ENCODE data around the gene KCNJ5. TPM values are rescaled to one million over a fixed set of nuclear protein-coding genes. Genes with fewer than 3 reads are reported as not detected.

The KCNJ5 gene
- total and polyA plus RNA-seq, 4 donors: 1.6 to 2.7 (median 2.4) TPM

DNA sequence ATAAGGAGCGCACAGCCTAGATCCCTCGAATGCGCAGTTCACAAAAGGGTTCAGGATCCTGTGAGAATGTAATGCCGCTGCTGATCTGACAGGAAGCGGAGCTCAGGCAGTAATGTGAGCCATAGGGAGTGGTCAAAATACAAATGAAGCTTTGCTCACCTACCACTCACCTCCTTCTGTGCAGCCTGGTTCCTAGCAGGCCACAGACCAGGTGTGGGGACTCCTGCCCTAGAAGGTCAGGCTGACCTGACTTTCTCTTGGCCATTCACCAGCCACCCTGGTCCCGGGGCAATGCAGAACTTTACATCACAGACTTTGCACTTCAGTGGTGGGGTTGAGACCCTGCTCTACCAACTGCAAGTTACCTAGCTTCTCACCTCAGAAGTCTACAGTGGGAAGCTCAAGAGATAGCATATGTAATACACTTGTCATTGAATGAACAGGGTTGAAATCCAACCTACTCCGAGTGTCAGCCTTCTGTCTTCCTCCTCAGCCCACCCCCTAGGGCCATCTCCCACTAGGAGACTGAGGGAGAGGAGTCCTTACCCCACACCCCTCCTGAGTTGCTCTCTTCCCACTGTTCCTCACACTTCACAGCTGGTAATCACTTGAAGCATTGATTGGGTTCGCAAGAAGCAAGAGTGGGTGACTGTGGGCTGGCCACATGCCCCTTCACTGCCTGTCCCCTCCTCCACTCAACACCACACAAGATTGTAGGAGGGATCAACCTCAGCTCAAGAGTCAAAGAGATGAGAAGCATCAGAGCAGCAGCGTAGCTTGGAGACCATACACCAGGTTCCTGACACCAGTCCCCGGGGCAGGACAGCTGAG is 22.1 kb upstream of the KCNJ5 start:
- H3K36me3 ChIP-seq (ENCODE audit: control insufficient read depth, insufficient read depth, low read length): no peaks in the 10 kb centered on the region
- DNase-seq (ENCODE audit: low read depth in 4 of 6, low spot score in 6 of 6): no peak
- H3K9me3 ChIP-seq (ENCODE audit: control insufficient read depth, insufficient read depth, low read length): no peaks in the 10 kb centered on the region
- H3K27ac ChIP-seq (ENCODE audit: low read depth, low read length): no peak overlapping the region
- no peaks in the 10 kb centered on the region for H3K27me3 ChIP-seq (ENCODE audit: control insufficient read depth, insufficient read depth, low read length)
- H3K4me3 ChIP-seq (ENCODE audit: low read depth, low read length): no peak overlapping the region
- peaks cover 10% of the 10 kb centered on the region for H3K4me1 ChIP-seq (ENCODE audit: control insufficient read depth, insufficient read depth, low read length)
- no CpG with 5 or more reads among the region's 10 CpGs for WGBS (ENCODE audit: insufficient coverage)

DNA sequence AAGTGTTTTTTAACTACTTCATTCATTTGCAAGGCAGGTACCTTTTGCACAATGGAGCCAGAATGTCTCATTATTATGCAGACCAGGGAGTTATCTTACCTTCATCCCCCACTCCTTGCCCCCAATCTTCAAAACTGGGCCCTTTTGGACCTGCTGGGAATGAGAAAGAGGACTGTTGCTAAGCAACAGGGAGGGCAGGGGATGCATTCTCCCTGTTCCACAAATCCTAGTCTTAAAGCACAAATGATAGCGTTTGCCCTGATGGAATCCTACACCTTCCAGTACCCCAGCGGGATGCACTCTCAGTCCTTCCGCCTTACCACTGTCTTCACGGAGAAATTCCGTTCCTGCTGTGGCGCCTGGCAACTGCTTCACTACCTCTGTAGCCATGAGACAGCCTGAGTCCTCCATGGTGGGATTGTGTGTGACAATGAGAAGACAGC is 20.0 kb upstream of the KCNJ5 start:
- H3K9me3 ChIP-seq (ENCODE audit: control insufficient read depth, insufficient read depth, low read length): no peaks in the 10 kb centered on the region
- H3K27me3 ChIP-seq (ENCODE audit: control insufficient read depth, insufficient read depth, low read length): no peaks in the 10 kb centered on the region
- 18% methylated on average over 3 of the region's 6 CpGs for WGBS (ENCODE audit: insufficient coverage)
- H3K36me3 ChIP-seq (ENCODE audit: control insufficient read depth, insufficient read depth, low read length): no peaks in the 10 kb centered on the region
- no peak overlapping the region for H3K27ac ChIP-seq (ENCODE audit: low read depth, low read length)
- peaks cover 10% of the 10 kb centered on the region for H3K4me1 ChIP-seq (ENCODE audit: control insufficient read depth, insufficient read depth, low read length)
- peak in 3 of 6 donors; percentile 35 to 91 (median 56) for DNase-seq (ENCODE audit: low read depth in 4 of 6, low spot score in 6 of 6)
- no peak overlapping the region for H3K4me3 ChIP-seq (ENCODE audit: low read depth, low read length)

DNA sequence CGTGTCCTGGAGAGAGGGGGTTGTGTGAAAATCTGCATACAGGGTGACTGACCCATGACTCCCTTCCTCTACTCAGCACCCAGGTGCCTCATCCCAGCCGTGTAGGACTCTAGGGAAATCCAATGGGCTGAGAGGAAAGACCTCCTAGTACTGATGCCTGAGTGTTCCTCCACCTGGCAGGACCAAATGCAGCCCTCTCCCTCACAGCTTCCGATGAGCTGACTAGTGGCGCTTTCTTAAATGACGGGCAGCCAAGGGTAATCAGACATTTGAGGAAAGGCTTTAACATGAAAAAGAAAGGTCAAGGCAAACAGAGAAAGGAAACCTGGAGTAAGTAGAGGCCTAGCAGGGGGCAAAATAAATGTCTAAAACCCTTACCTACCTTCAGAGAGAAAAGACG is 19.1 kb upstream of the KCNJ5 start:
- Histone ChIP-seq H3K27me3 (ENCODE audit: control insufficient read depth, insufficient read depth, low read length) (no peaks in the 10 kb centered on the region), H3K4me1 (ENCODE audit: control insufficient read depth, insufficient read depth, low read length) (peaks cover 10% of the 10 kb centered on the region), H3K4me3 (ENCODE audit: low read depth, low read length) (no peak overlapping the region), H3K27ac (ENCODE audit: low read depth, low read length) (no peak overlapping the region), H3K9me3 (ENCODE audit: control insufficient read depth, insufficient read depth, low read length) (no peaks in the 10 kb centered on the region), H3K36me3 (ENCODE audit: control insufficient read depth, insufficient read depth, low read length) (no peaks in the 10 kb centered on the region)
- WGBS (ENCODE audit: insufficient coverage): 50% methylated on average over 1 of the region's 6 CpGs
- no peak for DNase-seq (ENCODE audit: low read depth in 4 of 6, low spot score in 6 of 6)

DNA sequence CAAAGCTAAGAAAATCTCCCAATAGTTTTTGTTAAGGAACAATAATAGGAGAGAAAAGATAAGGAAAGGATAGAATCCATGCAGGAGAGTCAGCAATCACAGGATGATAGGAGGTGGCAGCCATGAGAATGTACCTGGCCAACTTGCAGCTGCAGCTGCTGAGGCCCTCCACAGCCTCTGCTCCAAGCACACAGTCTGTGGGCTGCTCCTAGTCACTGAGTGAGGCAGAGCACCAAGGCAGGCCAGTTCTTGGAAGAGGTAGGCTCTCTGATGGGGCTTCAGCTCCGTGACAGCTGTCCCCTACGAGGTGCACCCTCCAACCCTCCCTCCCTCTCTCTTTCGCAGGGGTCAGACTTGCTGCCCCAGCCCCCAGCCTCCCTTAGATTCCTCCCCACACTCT is 18.6 kb upstream of the KCNJ5 start:
- DNase-seq (ENCODE audit: low read depth in 4 of 6, low spot score in 6 of 6): no peak
- Histone ChIP-seq H3K27ac (ENCODE audit: low read depth, low read length) (no peak overlapping the region), H3K4me1 (ENCODE audit: control insufficient read depth, insufficient read depth, low read length) (peaks cover 10% of the 10 kb centered on the region), H3K4me3 (ENCODE audit: low read depth, low read length) (no peak overlapping the region), H3K27me3 (ENCODE audit: control insufficient read depth, insufficient read depth, low read length) (no peaks in the 10 kb centered on the region), H3K36me3 (ENCODE audit: control insufficient read depth, insufficient read depth, low read length) (no peaks in the 10 kb centered on the region), H3K9me3 (ENCODE audit: control insufficient read depth, insufficient read depth, low read length) (no peaks in the 10 kb centered on the region)
- 70% methylated on average over 3 of the region's 3 CpGs for WGBS (ENCODE audit: insufficient coverage)

DNA sequence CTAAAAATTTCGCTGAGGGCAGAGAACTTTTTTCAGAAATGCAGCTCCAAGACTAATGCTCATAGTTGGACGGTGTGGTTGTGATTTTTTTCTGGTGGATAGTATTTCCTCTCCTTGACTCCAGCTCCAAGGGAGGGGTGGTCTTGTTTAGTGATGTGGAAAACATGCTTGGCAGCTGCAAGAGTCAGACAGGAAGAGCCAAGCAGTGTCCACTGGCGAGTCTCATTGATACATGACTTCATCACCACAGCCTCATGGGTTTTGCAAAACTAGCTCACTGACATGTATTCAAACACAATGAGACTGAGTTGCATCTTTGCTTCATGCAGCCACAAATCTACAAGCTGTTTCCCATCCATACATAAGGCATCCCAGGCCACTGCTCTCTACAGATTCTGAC is 16.7 kb upstream of the KCNJ5 start:
- H3K9me3 ChIP-seq (ENCODE audit: control insufficient read depth, insufficient read depth, low read length): no peaks in the 10 kb centered on the region
- H3K27me3 ChIP-seq (ENCODE audit: control insufficient read depth, insufficient read depth, low read length): no peaks in the 10 kb centered on the region
- H3K4me1 ChIP-seq (ENCODE audit: control insufficient read depth, insufficient read depth, low read length): peaks cover 10% of the 10 kb centered on the region
- no peak overlapping the region for H3K4me3 ChIP-seq (ENCODE audit: low read depth, low read length)
- 39% methylated on average over 2 of the region's 3 CpGs for WGBS (ENCODE audit: insufficient coverage)
- no peaks in the 10 kb centered on the region for H3K36me3 ChIP-seq (ENCODE audit: control insufficient read depth, insufficient read depth, low read length)
- H3K27ac ChIP-seq (ENCODE audit: low read depth, low read length): no peak overlapping the region
- no peak for DNase-seq (ENCODE audit: low read depth in 4 of 6, low spot score in 6 of 6)

DNA sequence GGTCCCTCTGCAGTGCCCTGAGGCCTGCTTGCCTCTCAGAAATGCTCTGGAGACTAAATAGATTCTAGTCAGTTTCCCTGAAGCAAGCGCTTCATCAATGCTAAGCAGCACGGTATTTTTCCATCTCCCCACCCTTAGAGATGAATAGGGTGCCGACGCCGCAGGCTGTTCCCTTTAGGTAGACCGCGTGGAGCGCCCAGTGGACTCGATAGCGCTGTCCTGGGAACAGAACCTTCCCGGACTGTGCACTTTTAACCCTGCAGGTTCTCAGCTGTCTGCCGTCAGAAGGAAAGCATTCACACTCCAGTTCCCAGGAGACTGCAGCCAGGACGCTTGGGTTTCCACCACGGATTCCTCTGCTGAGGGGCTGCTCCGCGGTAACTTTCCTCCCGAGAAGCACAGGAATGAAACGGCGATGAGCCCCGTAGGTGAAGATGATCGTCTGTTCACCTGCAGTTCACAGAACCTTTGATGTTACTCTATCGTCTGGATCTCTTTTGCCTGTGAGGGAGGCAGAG is 15.0 kb upstream of the KCNJ5 start:
- 83% methylated on average over 22 of the region's 22 CpGs for WGBS (ENCODE audit: insufficient coverage)

DNA sequence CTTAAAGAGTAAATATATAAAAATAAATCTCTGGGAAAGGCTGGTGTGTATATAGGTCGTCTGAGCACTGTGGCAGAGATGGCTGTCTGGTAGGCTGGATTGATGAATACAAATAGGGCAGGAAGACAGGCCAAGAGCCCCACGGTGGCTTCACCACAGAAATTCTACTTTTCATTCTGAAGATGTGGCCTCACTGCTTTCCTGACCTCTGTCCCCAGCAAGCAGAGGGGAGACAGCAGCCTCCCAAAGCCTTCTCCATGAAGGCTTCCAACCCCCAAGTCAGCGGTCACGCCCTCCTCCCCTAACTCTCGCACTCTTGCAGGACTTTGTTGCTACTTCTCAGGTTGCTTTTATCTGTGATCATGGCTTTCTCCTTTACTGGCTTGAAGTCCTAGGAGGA is 13.4 kb upstream of the KCNJ5 start:
- Histone ChIP-seq H3K9me3 (ENCODE audit: control insufficient read depth, insufficient read depth, low read length) (no peaks in the 10 kb centered on the region), H3K27me3 (ENCODE audit: control insufficient read depth, insufficient read depth, low read length) (no peaks in the 10 kb centered on the region), H3K36me3 (ENCODE audit: control insufficient read depth, insufficient read depth, low read length) (no peaks in the 10 kb centered on the region), H3K4me1 (ENCODE audit: control insufficient read depth, insufficient read depth, low read length) (peaks cover 3% of the 10 kb centered on the region), H3K4me3 (ENCODE audit: low read depth, low read length) (no peak overlapping the region), H3K27ac (ENCODE audit: low read depth, low read length) (no peak overlapping the region)
- 100% methylated on average over 4 of the region's 5 CpGs for WGBS (ENCODE audit: insufficient coverage)
- DNase-seq (ENCODE audit: low read depth in 4 of 6, low spot score in 6 of 6): no peak

More for the DNA sequence above, 15.0 kb upstream of the KCNJ5 start:
- Histone ChIP-seq H3K9me3 (ENCODE audit: control insufficient read depth, insufficient read depth, low read length) (no peaks in the 10 kb centered on the region), H3K4me1 (ENCODE audit: control insufficient read depth, insufficient read depth, low read length) (peaks cover 7% of the 10 kb centered on the region), H3K36me3 (ENCODE audit: control insufficient read depth, insufficient read depth, low read length) (no peaks in the 10 kb centered on the region), H3K27me3 (ENCODE audit: control insufficient read depth, insufficient read depth, low read length) (no peaks in the 10 kb centered on the region), H3K27ac (ENCODE audit: low read depth, low read length) (no peak overlapping the region), H3K4me3 (ENCODE audit: low read depth, low read length) (no peak overlapping the region)
- no peak for DNase-seq (ENCODE audit: low read depth in 4 of 6, low spot score in 6 of 6)

DNA sequence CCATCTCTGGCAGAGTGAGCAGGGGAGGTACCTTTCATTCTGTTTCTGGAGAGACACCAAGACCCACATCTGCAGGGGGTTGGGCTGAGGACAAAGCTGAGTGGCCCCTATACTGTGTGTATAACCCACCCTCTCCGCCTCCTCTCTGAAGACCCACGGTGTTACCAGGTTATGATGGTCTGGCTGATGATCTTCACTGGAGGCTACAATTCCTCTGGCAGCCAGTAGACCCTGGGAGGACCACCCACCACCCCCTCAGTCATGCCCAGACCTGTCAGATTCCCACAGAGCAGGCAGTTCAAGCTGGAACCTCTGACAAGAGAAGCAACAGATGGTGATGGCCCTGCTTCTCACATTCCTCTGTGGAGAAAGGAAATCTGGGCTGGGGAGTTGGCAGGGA is 12.7 kb upstream of the KCNJ5 start:
- H3K4me3 ChIP-seq (ENCODE audit: low read depth, low read length): no peak overlapping the region
- no peaks in the 10 kb centered on the region for H3K36me3 ChIP-seq (ENCODE audit: control insufficient read depth, insufficient read depth, low read length)
- no peak for DNase-seq (ENCODE audit: low read depth in 4 of 6, low spot score in 6 of 6)
- no peaks in the 10 kb centered on the region for H3K27me3 ChIP-seq (ENCODE audit: control insufficient read depth, insufficient read depth, low read length)
- no CpG with 5 or more reads among the region's 2 CpGs for WGBS (ENCODE audit: insufficient coverage)
- H3K27ac ChIP-seq (ENCODE audit: low read depth, low read length): no peak overlapping the region
- H3K9me3 ChIP-seq (ENCODE audit: control insufficient read depth, insufficient read depth, low read length): no peaks in the 10 kb centered on the region
- H3K4me1 ChIP-seq (ENCODE audit: control insufficient read depth, insufficient read depth, low read length): peaks cover 3% of the 10 kb centered on the region

DNA sequence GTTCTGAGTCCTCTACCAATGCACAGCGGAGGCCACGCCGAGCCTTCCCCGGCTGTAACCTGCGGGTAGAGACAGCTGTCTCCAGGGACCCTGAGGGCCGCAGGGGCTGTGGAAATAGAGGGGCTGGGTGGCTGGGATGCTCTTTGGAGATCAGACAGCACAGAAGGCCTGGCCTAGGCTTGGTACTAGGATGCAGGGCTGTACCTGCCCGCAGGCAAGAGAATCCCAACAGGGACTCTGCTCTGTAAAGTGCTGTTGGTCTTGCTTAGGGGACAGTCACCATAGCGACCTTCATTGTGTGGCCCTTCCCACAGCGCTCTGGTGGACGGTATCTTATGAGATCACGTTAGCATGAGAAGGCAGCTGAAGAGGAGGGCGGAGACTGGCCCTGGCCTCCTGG is 11.3 kb upstream of the KCNJ5 start:
- H3K4me3 ChIP-seq (ENCODE audit: low read depth, low read length): no peak overlapping the region
- 71% methylated on average over 11 of the region's 12 CpGs for WGBS (ENCODE audit: insufficient coverage)
- no peak for DNase-seq (ENCODE audit: low read depth in 4 of 6, low spot score in 6 of 6)
- peaks cover 3% of the 10 kb centered on the region for H3K4me1 ChIP-seq (ENCODE audit: control insufficient read depth, insufficient read depth, low read length)
- H3K27ac ChIP-seq (ENCODE audit: low read depth, low read length): no peak overlapping the region
- H3K9me3 ChIP-seq (ENCODE audit: control insufficient read depth, insufficient read depth, low read length): no peaks in the 10 kb centered on the region
- H3K27me3 ChIP-seq (ENCODE audit: control insufficient read depth, insufficient read depth, low read length): no peaks in the 10 kb centered on the region
- no peaks in the 10 kb centered on the region for H3K36me3 ChIP-seq (ENCODE audit: control insufficient read depth, insufficient read depth, low read length)

DNA sequence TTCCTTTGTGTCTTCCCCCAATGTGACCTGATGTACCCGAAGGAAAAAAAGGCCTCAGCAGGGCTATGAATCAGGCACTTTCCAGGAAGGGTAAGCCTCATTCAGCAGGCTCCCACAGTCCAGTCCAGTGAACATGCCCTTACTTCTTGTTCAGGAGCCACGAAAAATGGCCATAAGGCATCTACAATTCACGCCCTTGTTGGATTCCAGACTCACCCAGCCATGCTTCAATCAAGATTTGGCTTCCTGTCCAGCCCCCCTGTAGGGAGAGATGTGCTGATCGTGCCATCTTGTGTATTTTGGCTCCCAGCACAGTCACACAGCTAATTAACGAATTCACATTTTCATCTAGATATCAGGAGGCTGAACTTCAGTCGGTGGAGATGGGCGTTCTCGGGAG is 9.9 kb upstream of the KCNJ5 start:
- Histone ChIP-seq H3K4me3 (ENCODE audit: low read depth, low read length) (no peak overlapping the region), H3K27me3 (ENCODE audit: control insufficient read depth, insufficient read depth, low read length) (no peaks in the 10 kb centered on the region), H3K4me1 (ENCODE audit: control insufficient read depth, insufficient read depth, low read length) (peaks cover 3% of the 10 kb centered on the region), H3K27ac (ENCODE audit: low read depth, low read length) (no peak overlapping the region), H3K36me3 (ENCODE audit: control insufficient read depth, insufficient read depth, low read length) (no peaks in the 10 kb centered on the region), H3K9me3 (ENCODE audit: control insufficient read depth, insufficient read depth, low read length) (no peaks in the 10 kb centered on the region)
- WGBS (ENCODE audit: insufficient coverage): 73% methylated on average over 3 of the region's 8 CpGs
- no peak for DNase-seq (ENCODE audit: low read depth in 4 of 6, low spot score in 6 of 6)

Measured in spinal cord (tissue), 10 donors.